NCI-H1105 treated with DMSO at 0.1 percent for 48 hours (cell line): ENCODE measurements around the gene TBC1D1.

ENCODE experiments used
- DNase-seq: peaks from one replicate; lab custom pipeline; 2025; lab: John Stamatoyannopoulos, UW

The TBC1D1 gene

GRCh38 chr4:37994569-37994968, 103.7 kb downstream of the TBC1D1 start:
- DNase-seq = no peak

- no peak for DNase-seq
These were observed 104.5 kb downstream of the TBC1D1 start for GRCh38 chr4:37995299-37995821.

- no peak for DNase-seq
These were observed 105.3 kb downstream of the TBC1D1 start for GRCh38 chr4:37995981-37996775.

- no peak for DNase-seq
These were observed 107.3 kb downstream of the TBC1D1 start for GRCh38 chr4:37998226-37998625.

GRCh38 chr4:37999000-37999716, 108.3 kb downstream of the TBC1D1 start:
- DNase-seq = no peak

GRCh38 chr4:37999965-38000364, 109.1 kb downstream of the TBC1D1 start:
- no peak for DNase-seq

- DNase-seq = no peak
These were observed 111.0 kb downstream of the TBC1D1 start for GRCh38 chr4:38001927-38002326.

GRCh38 chr4:38002451-38003071, 111.7 kb downstream of the TBC1D1 start:
- DNase-seq = no peak

- no peak for DNase-seq
These were observed 112.2 kb downstream of the TBC1D1 start for GRCh38 chr4:38003102-38003501.

- no peak for DNase-seq
These were observed 112.7 kb downstream of the TBC1D1 start for GRCh38 chr4:38003628-38004027.

- no peak for DNase-seq
These were observed 113.2 kb downstream of the TBC1D1 start for GRCh38 chr4:38004062-38004461.

GRCh38 chr4:38004887-38005286, 114.0 kb downstream of the TBC1D1 start:
- DNase-seq = no peak

GRCh38 chr4:38005637-38006036, 114.8 kb downstream of the TBC1D1 start:
- no peak for DNase-seq

GRCh38 chr4:38007645-38008044, 116.8 kb downstream of the TBC1D1 start:
- DNase-seq = no peak

- DNase-seq = no peak
These were observed 117.7 kb downstream of the TBC1D1 start for GRCh38 chr4:38008571-38009021.

GRCh38 chr4:38009421-38009820, 118.5 kb downstream of the TBC1D1 start:
- DNase-seq = no peak

- DNase-seq = no peak
These were observed 119.1 kb downstream of the TBC1D1 start for GRCh38 chr4:38009949-38010348.

- DNase-seq = no peak
These were observed 120.8 kb downstream of the TBC1D1 start for GRCh38 chr4:38011511-38012162.

- DNase-seq = no peak
These were observed 122.8 kb downstream of the TBC1D1 start for GRCh38 chr4:38013461-38014366.

- DNase-seq = no peak
These were observed 123.6 kb downstream of the TBC1D1 start for GRCh38 chr4:38014421-38014852.
